Lower leg skin (tissue), 3 donors: ENCODE measurements around the gene LRP1B.

Experiments
- CTCF ChIP-seq, 3 donors: fragments of 450-650 bp; IDR thresholded peaks; one replicate each; pipeline ENCODE4 v1.5.1; 2016; ENCODE audit warnings: antibody characterized with exemption in 3 of 3, mild to moderate bottlenecking in 3 of 3, moderate library complexity in 2 of 3
- POLR2A ChIP-seq, 2 donors: fragments of 450-650 bp; IDR thresholded peaks; one replicate each; pipeline ENCODE4 v1.6.1; 2016 to 2017; ENCODE audit warnings: antibody characterized with exemption in 2 of 2, mild to moderate bottlenecking in 1 of 2, moderate library complexity in 1 of 2

- TF ChIP-seq CTCF (IDR thresholded peaks at IDR 0.05) (no peak), POLR2A (IDR thresholded peaks at IDR 0.05) (no peak)
Observed at GRCh38 chr2:140630557-140630956, 1500.3 kb downstream of the LRP1B start.
